Endothelial cell of umbilical vein (primary cell): ENCODE measurements around the gene NRG3. TPM values are rescaled to one million over a fixed set of nuclear protein-coding genes. Genes with fewer than 3 reads are reported as not detected.

Source experiments
- BruUV-seq: library from RNA; stranded (reverse); fragments of 400-500 nt; replicated peaks from 2 replicates; lab custom pipeline; 2021; lab: Mats Ljungman, UMichigan
- CTCF ChIA-PET: fragments of 300-600, 350-600 bp; sonication (Branson Sonifier 250); formaldehyde crosslinking; loops from one replicate; lab custom pipeline; 2021; ENCODE audit warnings: antibody characterized with exemption, inconsistent platforms; lab: Charles Lee
- POLR2A ChIA-PET: fragments of 300-600, 350-600 bp; sonication (Branson Sonifier 250); formaldehyde crosslinking; loops from one replicate; lab custom pipeline; 2021; ENCODE audit warnings: antibody characterized with exemption, inconsistent platforms; lab: Charles Lee
- DNase-seq: peaks from one replicate; pipeline ENCODE4 v3.0.0-alpha.2; 2011; ENCODE audit warnings: low read depth, low spot score
- FAIRE-seq: peaks from 2 replicates; lab custom pipeline; 2011; peaks lifted over from hg19 to GRCh38; lab: Jason Lieb, UNC
- H2AFZ ChIP-seq: 2 replicates; pipeline ENCODE4 v1.6.0; 2012; ENCODE audit warnings: low read depth, low read length, control low read depth, inconsistent platforms
- H3K27ac ChIP-seq: 2 replicates; pipeline ENCODE4 v1.5.1; 2011; ENCODE audit warnings: low read depth, mild to moderate bottlenecking, control low read depth, low read length, moderate library complexity; ENCODE audit not compliant: insufficient read depth
- H3K27me3 ChIP-seq, 2 experiments: 2 replicates each; pipeline versions ENCODE4 v1.6.0 to v1.6.1; 2011; ENCODE audit warnings: low read length in 2 of 2, mixed read lengths in 1 of 2; ENCODE audit not compliant: control insufficient read depth in 2 of 2, insufficient read depth in 2 of 2
- H3K36me3 ChIP-seq, 2 experiments: 2 replicates in 1 of 2; 3 replicates in 1 of 2; pipeline ENCODE4 v1.5.1; 2011; ENCODE audit warnings: low read length in 2 of 2, mild to moderate bottlenecking in 1 of 2, moderate library complexity in 1 of 2; ENCODE audit not compliant: control insufficient read depth in 2 of 2, insufficient read depth in 2 of 2; ENCODE audit errors: extremely low read depth in 1 of 2
- H3K4me1 ChIP-seq: 3 replicates; pipeline ENCODE4 v1.5.1; 2011; ENCODE audit warnings: mild to moderate bottlenecking, low read length; ENCODE audit not compliant: control insufficient read depth, insufficient read depth; ENCODE audit errors: extremely low read depth
- H3K4me2 ChIP-seq: 2 replicates; pipeline ENCODE4 v1.6.1; 2011; ENCODE audit warnings: low read length, control low read depth, mixed read lengths; ENCODE audit not compliant: insufficient read depth
- H3K4me3 ChIP-seq, 3 experiments: fragments of 200-600 bp in 1 of 3; sonication (generic), shearing (Covaris generic) in 1 of 3; replicated peaks in 1 of 3; 2 replicates each; pipeline ENCODE4 v1.5.1; 2011 to 2016; ENCODE audit warnings: control low read depth in 3 of 3, low read length in 3 of 3, mild to moderate bottlenecking in 2 of 3, inconsistent platforms in 1 of 3, low read depth in 1 of 3, moderate library complexity in 1 of 3; ENCODE audit not compliant: insufficient read depth in 1 of 3
- H3K79me2 ChIP-seq: 2 replicates; pipeline ENCODE4 v1.6.0; 2012; ENCODE audit warnings: low read length, inconsistent platforms; ENCODE audit not compliant: control insufficient read depth, insufficient read depth
- H3K9ac ChIP-seq: replicated peaks from 2 replicates; pipeline ENCODE3; 2011; ENCODE audit warnings: low read length, control low read depth; ENCODE audit not compliant: insufficient read depth; ENCODE audit errors: extremely low read depth
- H3K9me1 ChIP-seq: replicated peaks from 3 replicates; pipeline ENCODE4 v1.6.0; 2011; ENCODE audit warnings: mild to moderate bottlenecking, low read length; ENCODE audit not compliant: control insufficient read depth, insufficient read depth; ENCODE audit errors: extremely low read depth
- H3K9me3 ChIP-seq: replicated peaks from 2 replicates; pipeline ENCODE4 v1.5.1; 2012; ENCODE audit warnings: low read length, inconsistent platforms; ENCODE audit not compliant: control insufficient read depth, insufficient read depth
- H4K20me1 ChIP-seq: replicated peaks from 2 replicates; pipeline ENCODE3; 2011; ENCODE audit warnings: mild to moderate bottlenecking, low read length; ENCODE audit not compliant: control insufficient read depth, insufficient read depth; ENCODE audit errors: extremely low read depth
- EZH2 ChIP-seq: IDR thresholded peaks from 2 replicates; pipeline ENCODE4 v1.6.1; 2012; ENCODE audit warnings: borderline replicate concordance, low read depth, mild to moderate bottlenecking, moderate library complexity, low read length, inconsistent platforms; ENCODE audit not compliant: severe bottlenecking
- FOS ChIP-seq: IDR thresholded peaks from 2 replicates; pipeline ENCODE4 v1.6.1; 2011; ENCODE audit warnings: mild to moderate bottlenecking, low read length, moderate library complexity, borderline replicate concordance; ENCODE audit not compliant: insufficient read depth
- GATA2 ChIP-seq: IDR thresholded peaks from 2 replicates; pipeline ENCODE4 v1.7.0; 2011; ENCODE audit warnings: low read depth, mild to moderate bottlenecking, moderate library complexity, mixed read lengths, low read length; ENCODE audit not compliant: insufficient read length, insufficient read depth
- JUN ChIP-seq: IDR thresholded peaks from 2 replicates; pipeline ENCODE4 v1.6.1; 2011; ENCODE audit warnings: borderline replicate concordance, low read depth; ENCODE audit not compliant: insufficient read length, insufficient read depth
- MYC ChIP-seq: IDR thresholded peaks from one replicate; pipeline ENCODE4 v1.6.1; 2011; ENCODE audit warnings: mild to moderate bottlenecking, low read depth, low read length
- POLR2A ChIP-seq: IDR thresholded peaks from 2 replicates; pipeline ENCODE4 v1.6.1; 2012; ENCODE audit warnings: low read depth, mild to moderate bottlenecking, control low read depth, low read length
- POLR2AphosphoS5 ChIP-seq: IDR thresholded peaks from 2 replicates; pipeline ENCODE4 v1.6.1; 2012; ENCODE audit warnings: low read depth, mild to moderate bottlenecking, control low read depth, low read length, moderate library complexity; ENCODE audit not compliant: insufficient read depth
- dilution Hi-C: fragments of 300-500 bp; cut with MboI; formaldehyde crosslinking; loops from one replicate; pipeline ENCODE4 v1.15.0; 2019; ENCODE audit warnings: low sequenced_read_pairs; ENCODE audit not compliant: extremely low pct_ligation_motif_present
- intact Hi-C: fragments of 100-400 bp; cut with micrococcal nuclease; formaldehyde crosslinking; loops from one replicate; pipeline ENCODE4 v1.10.0; 2022
- polyA plus RNA-seq, 4 experiments: library from polyadenylated mRNA; depleted of rRNA in 3 of 4; stranded (reverse) in 3 of 4; unstranded in 1 of 4; fragments of >200 nt; gene quantifications; 2 replicates each; pipeline versions ENCODE4 v1.2.1 to v1.2.3, GENCODE V29; 2011 to 2012; ENCODE audit warnings: missing spikeins in 1 of 4
- total RNA-seq: library from RNA; stranded (reverse); gene quantifications from 2 replicates; pipeline ENCODE4 v1.2.3, GENCODE V29; 2021
- TF ChIP-seq, protein P1 (sequence below), 2 donors: IDR thresholded peaks; 1 replicate in 1 of 2; 2 replicates in 1 of 2; pipeline ENCODE4 v1.5.1; 2011; ENCODE audit warnings: low read length in 2 of 2, mild to moderate bottlenecking in 2 of 2, moderate library complexity in 2 of 2, control low read depth in 1 of 2, inconsistent platforms in 1 of 2, low read depth in 1 of 2; ENCODE audit not compliant: insufficient read depth in 1 of 2; ENCODE audit errors: extremely low read depth in 1 of 2
- TF ChIP-seq, protein P2 (sequence below): IDR thresholded peaks from 2 replicates; pipeline ENCODE4 v1.6.1; 2011; ENCODE audit not compliant: insufficient read depth, insufficient read length

The NRG3 gene
- total and polyA plus RNA-seq, 2 donors (not counting 3 experiments of a cell fraction or from before 2014, with no cell fraction given), result 1.9 to 3.9 TPM

DNA sequence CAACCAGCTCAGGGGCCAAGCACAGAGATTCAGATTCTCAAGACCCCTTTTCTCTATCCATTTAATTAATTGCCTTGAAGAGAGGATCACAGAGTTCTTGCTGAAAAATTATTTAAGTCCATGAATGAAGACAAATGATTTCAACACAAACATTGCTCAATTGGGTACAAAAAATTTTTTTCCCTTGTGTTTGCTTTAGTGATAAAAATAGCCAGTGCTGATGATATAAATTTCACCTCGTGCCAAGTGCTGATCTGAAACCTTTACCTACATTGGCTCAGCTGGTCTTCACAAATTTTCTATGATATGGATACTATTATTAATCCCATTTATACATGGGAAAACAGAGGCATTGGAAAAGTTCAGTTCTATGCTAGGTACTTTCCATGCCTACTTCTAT, 377.1 kb downstream of the NRG3 start:
- H3K27me3 ChIP-seq, result no peaks in the 10 kb centered on the region
- DNase-seq (no peak), FAIRE-seq (no peak)
- no peaks in the 10 kb centered on the region for H3K9me3 ChIP-seq
- TF ChIP-seq, protein P1, sequence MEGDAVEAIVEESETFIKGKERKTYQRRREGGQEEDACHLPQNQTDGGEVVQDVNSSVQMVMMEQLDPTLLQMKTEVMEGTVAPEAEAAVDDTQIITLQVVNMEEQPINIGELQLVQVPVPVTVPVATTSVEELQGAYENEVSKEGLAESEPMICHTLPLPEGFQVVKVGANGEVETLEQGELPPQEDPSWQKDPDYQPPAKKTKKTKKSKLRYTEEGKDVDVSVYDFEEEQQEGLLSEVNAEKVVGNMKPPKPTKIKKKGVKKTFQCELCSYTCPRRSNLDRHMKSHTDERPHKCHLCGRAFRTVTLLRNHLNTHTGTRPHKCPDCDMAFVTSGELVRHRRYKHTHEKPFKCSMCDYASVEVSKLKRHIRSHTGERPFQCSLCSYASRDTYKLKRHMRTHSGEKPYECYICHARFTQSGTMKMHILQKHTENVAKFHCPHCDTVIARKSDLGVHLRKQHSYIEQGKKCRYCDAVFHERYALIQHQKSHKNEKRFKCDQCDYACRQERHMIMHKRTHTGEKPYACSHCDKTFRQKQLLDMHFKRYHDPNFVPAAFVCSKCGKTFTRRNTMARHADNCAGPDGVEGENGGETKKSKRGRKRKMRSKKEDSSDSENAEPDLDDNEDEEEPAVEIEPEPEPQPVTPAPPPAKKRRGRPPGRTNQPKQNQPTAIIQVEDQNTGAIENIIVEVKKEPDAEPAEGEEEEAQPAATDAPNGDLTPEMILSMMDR (IDR thresholded peaks at IDR 0.05; ENCODE audit: extremely low read depth in 1 of 2, insufficient read depth in 1 of 2, low read depth in 1 of 2, low read length in 2 of 2), result no peak
- no peak for TF ChIP-seq MYC
- TF ChIP-seq JUN, result no peak
- no peak for TF ChIP-seq EZH2
- no peak for TF ChIP-seq FOS
- TF ChIP-seq POLR2AphosphoS5, result no peak
- TF ChIP-seq POLR2A, result no peak
- TF ChIP-seq GATA2, result no peak
- TF ChIP-seq, protein P2, sequence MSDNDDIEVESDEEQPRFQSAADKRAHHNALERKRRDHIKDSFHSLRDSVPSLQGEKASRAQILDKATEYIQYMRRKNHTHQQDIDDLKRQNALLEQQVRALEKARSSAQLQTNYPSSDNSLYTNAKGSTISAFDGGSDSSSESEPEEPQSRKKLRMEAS, result no peak
- no peaks in the 10 kb centered on the region for H3K36me3 ChIP-seq
- ChIA-PET CTCF (no interaction called here), POLR2A (no interaction called here)
- intact Hi-C loops, result no loop called here
- BruUV-seq, result no TSS peak
- dilution Hi-C loops, result no loop called here
- no peaks in the 10 kb centered on the region for H3K9me1 ChIP-seq
- no peak overlapping the region for H3K9ac ChIP-seq
- H2AFZ ChIP-seq, result no peak overlapping the region
- H3K79me2 ChIP-seq, result no peaks in the 10 kb centered on the region
- H3K4me1 ChIP-seq, result no peaks in the 10 kb centered on the region
- H3K27ac ChIP-seq, result no peak overlapping the region
- H3K4me2 ChIP-seq, result no peak overlapping the region
- H4K20me1 ChIP-seq, result no peaks in the 10 kb centered on the region
- no peak overlapping the region for H3K4me3 ChIP-seq
